ENCODE measurements around the gene BLOC1S1. TPM values are rescaled to one million over a fixed set of nuclear protein-coding genes. Genes with fewer than 3 reads are reported as not detected.
A peak's percentile ranks its signal among the peaks of the same experiment; 100 is the strongest.

The BLOC1S1 gene
- total RNA-seq, 4 donors from 2014 or later = 53.6 to 238 (median 140) TPM

DNA sequence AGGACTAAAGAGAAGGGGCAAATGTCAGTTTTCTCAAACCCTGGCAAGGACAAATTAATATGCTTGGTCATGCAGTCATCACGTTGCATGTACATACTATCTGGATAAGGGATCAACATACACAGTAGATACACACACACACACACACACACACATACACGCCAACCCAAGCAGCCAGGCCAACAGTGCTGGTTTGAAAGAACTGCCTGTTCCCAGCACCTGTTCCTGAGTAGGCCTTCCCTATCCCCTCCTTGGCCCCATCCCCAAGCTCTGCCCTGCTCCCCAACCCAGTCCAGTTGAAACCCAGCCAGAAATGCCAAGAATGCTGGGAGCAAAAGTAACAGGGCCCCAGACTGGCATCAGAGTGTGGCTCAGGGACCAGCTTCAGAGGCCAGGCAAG is 12.6 kb upstream of the BLOC1S1 start:
- TF ChIP-seq, protein P1, sequence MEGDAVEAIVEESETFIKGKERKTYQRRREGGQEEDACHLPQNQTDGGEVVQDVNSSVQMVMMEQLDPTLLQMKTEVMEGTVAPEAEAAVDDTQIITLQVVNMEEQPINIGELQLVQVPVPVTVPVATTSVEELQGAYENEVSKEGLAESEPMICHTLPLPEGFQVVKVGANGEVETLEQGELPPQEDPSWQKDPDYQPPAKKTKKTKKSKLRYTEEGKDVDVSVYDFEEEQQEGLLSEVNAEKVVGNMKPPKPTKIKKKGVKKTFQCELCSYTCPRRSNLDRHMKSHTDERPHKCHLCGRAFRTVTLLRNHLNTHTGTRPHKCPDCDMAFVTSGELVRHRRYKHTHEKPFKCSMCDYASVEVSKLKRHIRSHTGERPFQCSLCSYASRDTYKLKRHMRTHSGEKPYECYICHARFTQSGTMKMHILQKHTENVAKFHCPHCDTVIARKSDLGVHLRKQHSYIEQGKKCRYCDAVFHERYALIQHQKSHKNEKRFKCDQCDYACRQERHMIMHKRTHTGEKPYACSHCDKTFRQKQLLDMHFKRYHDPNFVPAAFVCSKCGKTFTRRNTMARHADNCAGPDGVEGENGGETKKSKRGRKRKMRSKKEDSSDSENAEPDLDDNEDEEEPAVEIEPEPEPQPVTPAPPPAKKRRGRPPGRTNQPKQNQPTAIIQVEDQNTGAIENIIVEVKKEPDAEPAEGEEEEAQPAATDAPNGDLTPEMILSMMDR (IDR thresholded peaks at IDR 0.05) = no peak
- no peak for TF ChIP-seq POLR2A (IDR thresholded peaks at IDR 0.05)
- Histone ChIP-seq H3K4me1 (peaks cover 0 to 2% of the 10 kb centered on the region in 2 donors), H3K9me3 (no peaks in the 10 kb centered on the region), H3K27me3 (no peaks in the 10 kb centered on the region), H3K27ac (peak overlapping the region; percentile 74 to 82), H3K4me3 (no peak overlapping the region), H3K36me3 (no peaks in the 10 kb centered on the region)
- DNase-seq = no peak
- intact Hi-C loops (cut with DNase I; ENCODE audit: low total_unique reads) = no loop called here

DNA sequence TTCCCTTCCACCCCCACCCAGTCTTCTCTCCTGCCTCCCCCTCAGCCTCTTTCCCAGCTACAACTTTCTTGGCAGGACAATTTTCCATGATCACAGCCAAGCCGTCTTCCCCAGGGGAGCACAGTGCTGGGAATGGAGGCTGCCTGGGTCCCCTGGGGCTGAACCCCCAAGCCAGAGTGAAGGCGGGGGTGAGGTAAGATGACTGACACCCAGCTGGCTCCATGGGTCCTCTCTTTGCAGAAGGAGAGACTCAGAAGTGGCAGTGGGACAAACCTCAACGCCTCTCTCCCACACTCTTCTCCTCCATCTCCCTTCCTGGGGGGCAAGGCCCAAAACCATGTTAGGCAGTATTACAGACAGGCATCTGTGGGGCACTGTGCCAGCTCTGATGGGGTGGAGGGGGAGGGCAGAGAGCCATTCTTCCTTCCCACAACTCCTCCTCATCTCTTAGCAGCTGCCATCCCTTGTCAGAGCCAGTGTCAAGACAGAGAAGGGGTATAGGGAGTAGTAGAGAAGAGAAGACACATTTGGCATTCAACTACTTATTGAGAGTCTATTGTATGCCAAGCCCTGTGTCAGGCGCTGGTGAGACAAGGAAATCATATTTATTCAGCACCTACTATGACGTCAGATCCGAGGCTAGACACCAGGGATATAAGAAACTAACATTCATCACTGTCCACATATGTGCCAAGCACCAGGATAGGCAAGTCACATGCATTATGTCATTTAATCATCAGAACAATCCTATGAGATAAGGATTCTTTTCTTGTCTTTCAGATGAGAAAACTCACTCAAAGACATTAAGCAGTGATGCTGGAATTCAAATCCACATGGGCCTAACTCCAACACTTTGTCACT is 11.7 kb upstream of the BLOC1S1 start:
- peak in 1 of 2 donors; percentile 50 for DNase-seq

DNA sequence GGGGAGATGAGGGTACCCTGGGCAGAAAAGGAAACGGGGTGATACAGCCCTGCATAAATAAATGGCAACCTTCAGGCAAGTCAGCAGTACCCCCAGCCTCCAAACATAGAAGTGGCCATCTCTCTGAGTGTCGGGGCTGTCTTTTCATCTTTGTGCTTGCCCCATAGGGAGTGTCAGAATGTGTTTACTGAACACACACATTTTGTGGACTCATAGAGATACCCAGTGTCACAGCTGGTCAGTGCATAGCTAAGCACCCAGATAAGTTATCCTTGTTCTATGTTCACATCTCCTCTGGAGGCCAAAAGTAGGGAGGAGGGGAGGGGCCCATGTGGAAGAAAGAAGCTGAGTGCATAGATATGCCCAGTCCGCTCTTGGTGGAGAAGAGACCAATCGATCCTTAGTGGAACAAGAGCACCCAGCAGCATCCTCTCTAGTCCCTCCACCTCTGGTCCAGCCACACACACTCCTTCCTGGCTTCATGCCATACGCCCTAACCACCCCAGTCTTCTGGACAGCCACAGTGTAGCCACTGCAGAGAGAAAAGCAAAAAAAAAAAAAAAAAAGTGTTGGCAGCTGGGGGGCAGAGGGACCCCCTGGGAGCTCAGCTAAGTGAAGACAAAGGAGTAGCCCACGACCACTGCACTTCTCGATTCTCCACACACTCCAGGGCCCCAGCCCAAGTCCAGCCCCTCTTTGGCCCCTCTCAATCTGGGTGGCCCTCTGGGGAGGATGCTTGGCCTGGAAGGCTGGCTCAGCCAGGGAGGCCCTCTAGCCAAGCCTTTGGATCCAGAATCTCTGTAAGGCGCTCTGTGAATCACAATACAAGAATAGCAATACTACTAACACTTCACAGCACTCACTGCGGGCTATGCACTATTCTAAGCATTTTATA is 10.8 kb upstream of the BLOC1S1 start:
- Histone ChIP-seq H3K4me3 (peak overlapping the region in 1 of 2 donors; percentile 2), H3K27ac (peak overlapping the region; percentile 74 to 82)
- intact Hi-C loops (cut with DNase I; ENCODE audit: low total_unique reads) = no loop called here

More for the DNA sequence above, 11.7 kb upstream of the BLOC1S1 start:
- peaks cover 0 to 4% of the 10 kb centered on the region in 2 donors for H3K4me1 ChIP-seq
- H3K27ac ChIP-seq = peak overlapping the region; percentile 74 to 82
- intact Hi-C loops (cut with DNase I; ENCODE audit: low total_unique reads) = no loop called here
- no peak overlapping the region for H3K4me3 ChIP-seq
- H3K27me3 ChIP-seq = no peaks in the 10 kb centered on the region
- H3K36me3 ChIP-seq = no peaks in the 10 kb centered on the region
- TF ChIP-seq, protein P1 (IDR thresholded peaks at IDR 0.05) = no peak
- TF ChIP-seq POLR2A (IDR thresholded peaks at IDR 0.05) = no peak
- H3K9me3 ChIP-seq = no peaks in the 10 kb centered on the region

DNA sequence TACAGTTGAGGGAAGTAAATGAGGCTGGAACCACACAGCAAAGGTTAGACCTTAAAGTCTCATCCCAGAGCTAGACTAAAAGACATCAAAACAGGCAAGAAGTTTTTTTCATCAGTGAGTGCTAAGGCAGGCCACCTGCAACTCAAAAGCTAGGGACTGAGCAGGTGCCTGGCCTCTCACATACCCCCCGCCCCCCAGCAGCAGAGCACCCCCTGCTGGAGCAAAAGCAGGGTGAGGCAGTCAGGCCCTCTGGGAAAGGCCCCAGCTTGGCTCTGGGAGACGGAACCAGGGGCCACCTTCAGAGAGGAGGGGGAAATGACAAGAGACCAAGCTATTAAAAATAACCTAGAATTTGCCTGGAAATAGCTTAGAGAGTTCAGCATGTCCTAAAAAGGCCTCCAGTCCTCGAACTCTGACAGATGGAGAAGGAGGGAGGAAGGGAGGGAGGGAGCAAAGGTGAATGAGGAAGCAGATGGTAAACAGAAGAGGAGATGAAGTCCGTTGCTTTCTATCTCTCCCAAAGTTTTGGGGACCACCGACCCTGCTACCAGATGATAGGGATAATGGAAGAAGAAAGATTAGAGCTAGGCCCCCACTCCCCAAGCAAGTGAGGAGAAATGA is 10.0 kb upstream of the BLOC1S1 start:
- peaks cover 0 to 4% of the 10 kb centered on the region in 2 donors for H3K4me1 ChIP-seq
- H3K9me3 ChIP-seq = no peaks in the 10 kb centered on the region
- no peaks in the 10 kb centered on the region for H3K27me3 ChIP-seq
- no peak for TF ChIP-seq POLR2A (IDR thresholded peaks at IDR 0.05)
- TF ChIP-seq, protein P1 (IDR thresholded peaks at IDR 0.05) = peak in 2 of 4 experiments; percentile 7 to 8
- intact Hi-C loops (cut with DNase I; ENCODE audit: low total_unique reads) = no loop called here
- no peaks in the 10 kb centered on the region for H3K36me3 ChIP-seq
- DNase-seq = no peak
- peak overlapping the region in 1 of 2 donors; percentile 67 for H3K4me3 ChIP-seq
- peak overlapping the region; percentile 74 to 82 for H3K27ac ChIP-seq

More for the DNA sequence above, 10.8 kb upstream of the BLOC1S1 start:
- H3K27me3 ChIP-seq = no peaks in the 10 kb centered on the region
- no peaks in the 10 kb centered on the region for H3K36me3 ChIP-seq
- TF ChIP-seq POLR2A (IDR thresholded peaks at IDR 0.05) = no peak
- TF ChIP-seq, protein P1 (IDR thresholded peaks at IDR 0.05) = no peak
- H3K9me3 ChIP-seq = no peaks in the 10 kb centered on the region
- H3K4me1 ChIP-seq = peaks cover 0 to 4% of the 10 kb centered on the region in 2 donors
- DNase-seq = no peak

Measured in uterus (tissue), 4 donors.